HG02973 (cell line): Measurements from ENCODE around the gene NAPG.
A peak's percentile ranks its signal among the peaks of the same experiment; 100 is the strongest.
"Not testable (repeated sequence)": the region's sequence is repeated elsewhere in the genome, so short reads cannot be mapped to it uniquely, and the experiment has no call there.

Experiments
- ATAC-seq: cut with Tn5 transposase; IDR thresholded peaks from one replicate; pipeline ENCODE4 v1.9.1; 2021; ENCODE audit warnings: moderate library complexity; ENCODE audit not compliant: unreplicated experiment

NAPG gene

DNA sequence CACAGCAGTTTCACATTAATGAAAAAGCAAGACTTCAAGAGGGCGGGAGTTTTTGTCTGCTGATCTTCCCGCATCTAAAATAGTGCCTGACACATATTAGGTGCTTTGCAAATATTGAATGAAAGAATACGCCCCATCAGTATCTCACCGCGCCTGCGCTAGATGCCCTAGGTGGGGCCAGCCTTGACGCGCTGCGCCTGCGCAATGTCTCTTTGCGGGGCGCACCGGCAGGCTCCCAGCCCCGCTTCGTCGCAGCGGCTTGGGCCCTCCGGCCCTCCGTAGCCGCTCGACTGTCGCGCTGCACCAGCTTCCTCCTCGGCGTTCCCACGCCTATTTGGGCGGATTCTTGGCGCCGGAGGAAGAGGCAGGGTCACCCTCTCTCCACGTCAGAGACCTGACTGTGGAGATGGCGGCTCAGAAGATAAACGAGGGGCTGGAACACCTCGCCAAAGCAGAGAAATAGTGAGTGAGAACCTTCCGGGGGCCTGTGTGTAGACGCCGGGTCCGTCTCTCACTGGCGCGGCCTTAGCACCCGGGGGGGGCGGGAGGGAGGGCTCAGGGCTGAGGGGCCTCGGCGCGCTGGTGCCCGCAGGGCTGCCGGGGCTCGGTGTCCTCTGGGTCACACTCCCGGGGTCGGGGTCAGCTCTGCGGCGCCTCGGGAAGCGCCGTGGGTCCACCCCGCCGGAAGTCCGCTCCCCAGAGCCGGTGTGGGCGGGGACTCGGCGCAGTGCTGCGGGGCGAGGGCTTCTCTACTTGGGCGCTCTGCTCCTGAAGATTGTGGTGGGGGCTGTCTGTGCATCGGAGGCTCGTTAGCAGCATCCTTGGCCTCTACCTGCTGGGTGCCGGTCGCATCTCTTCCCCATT lies at the start of gene NAPG:
TSS of gene NAPG (plus strand) at position 331 of the 864 bp plus-strand sequence. CDS start at position 407, 76 bp downstream.
- ATAC-seq = peak; percentile 75

DNA sequence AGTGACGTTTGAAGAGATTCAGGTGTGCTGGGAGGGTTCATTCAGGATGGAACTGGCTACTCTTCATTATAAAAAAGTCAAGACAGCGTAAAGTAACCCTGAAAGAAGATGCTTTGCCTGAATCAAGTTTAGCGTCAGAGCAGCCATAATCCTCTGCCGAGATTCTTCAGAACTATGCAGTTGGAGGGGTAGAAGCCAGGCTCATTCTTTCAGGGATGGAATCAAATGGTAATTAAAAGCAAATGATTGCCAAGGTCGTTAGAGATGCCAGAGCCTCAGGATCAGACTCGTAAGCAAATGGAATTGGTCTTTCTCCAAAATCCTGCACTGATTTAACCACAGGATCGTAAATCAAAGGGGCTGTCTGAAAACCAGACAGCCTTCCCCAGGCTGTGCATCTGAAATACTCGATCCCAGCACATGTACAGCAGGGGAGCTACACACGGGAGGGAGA lies 49.5 kb upstream of the NAPG start:
- no peak for ATAC-seq

DNA sequence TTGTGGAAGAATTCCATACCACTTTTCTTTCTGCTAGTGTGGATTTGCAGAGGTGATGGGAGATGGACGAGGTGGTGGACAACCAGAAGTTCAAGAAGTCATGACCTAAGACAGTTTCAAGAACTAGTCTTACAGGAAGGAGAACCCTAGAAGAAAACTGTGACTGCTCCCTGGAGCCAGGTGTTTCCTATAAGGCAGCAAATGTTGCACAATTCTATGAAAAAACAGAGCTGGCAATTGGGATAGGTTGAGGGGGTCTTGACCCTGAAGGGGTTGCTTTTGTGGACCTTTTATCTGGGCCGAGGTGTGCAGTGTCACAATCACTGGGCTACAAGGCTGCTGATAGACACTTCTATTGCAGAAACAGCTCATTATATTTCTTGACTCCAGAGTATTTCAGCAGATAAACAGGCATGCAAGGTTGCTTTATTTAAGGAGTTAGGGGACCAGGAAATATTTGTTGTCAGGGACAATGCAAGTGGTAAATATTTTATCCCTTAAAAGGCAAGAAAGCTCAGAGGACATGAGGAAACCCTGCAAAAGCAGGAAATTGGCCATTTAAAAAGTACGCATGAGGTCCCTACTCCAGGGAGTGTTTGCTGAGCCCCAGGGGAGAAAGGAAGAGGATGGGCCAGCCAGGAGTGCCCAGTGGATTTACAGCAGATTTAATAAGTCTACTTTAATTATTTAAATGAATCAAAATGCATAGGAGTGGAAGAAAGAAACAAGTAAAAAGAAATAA lies 48.5 kb upstream of the NAPG start:
- no peak for ATAC-seq

DNA sequence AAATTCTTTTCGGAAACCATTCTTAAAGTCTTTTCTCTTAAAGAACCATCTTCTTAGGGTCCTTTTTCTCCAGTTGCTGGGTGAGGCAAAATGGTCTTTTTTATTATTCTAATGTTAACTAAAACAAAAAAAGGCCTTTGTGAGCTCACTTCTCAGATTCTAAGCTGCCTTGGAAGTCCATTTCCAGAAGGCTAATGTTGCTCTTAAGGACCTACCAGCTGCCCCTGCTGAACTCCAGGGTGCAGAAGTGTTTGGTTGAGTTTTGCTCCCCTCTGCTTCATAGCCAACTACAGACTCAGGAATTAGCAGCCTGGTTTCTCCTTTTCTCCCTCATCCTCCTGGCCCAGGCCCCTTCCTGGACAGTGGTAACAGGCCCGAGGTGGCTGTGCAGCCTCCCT lies 48.0 kb upstream of the NAPG start:
- ATAC-seq = no peak

DNA sequence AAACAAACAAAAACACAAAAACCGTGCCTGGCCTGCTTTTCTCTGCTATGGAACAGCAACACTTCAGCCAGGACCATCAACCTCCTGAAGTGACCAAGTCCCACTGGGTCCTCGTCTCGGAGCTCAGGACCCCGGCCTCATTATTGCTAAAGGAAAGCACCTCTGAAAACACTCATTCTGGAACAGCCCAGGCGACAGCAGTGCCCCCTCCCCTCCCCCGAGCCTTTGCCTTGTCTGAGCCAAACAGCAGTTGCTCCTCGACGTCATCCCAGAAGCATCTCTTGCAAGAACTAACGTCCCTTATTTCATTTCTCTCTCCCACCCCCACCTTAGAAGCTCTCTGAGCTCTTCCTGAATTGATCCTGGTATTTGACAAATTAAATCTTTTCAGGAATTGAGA lies 44.0 kb upstream of the NAPG start:
- no peak for ATAC-seq

DNA sequence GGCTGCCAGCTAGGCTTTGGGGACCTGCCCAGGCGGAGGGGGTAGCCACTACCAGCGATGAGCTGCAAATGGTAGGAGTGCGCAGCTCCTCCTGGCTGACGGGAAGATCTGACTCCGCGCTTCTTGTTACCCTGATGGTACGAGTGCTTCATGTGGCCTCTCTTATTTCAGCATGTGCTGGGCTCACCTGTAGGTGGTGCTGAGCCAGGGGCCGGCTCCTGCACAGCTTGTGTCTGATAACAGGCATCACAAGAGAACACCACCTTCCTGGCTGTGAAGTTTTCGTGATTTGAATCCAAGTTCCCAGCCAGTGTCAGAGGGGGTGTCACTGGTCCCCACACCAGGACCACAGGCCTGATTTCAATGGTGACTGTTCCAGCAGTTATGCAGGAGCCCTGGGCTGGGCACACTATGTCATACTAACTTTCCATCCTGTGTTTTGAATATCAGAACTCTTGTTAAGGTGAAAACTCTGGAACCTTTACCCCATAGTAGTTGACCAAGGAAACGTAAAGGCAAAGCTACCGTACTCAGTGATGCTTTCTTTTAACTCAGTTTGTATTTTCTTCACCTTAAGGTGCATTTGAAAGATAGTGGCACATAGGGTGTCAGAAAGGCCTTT lies 43.4 kb upstream of the NAPG start:
- peak; percentile 24 for ATAC-seq

DNA sequence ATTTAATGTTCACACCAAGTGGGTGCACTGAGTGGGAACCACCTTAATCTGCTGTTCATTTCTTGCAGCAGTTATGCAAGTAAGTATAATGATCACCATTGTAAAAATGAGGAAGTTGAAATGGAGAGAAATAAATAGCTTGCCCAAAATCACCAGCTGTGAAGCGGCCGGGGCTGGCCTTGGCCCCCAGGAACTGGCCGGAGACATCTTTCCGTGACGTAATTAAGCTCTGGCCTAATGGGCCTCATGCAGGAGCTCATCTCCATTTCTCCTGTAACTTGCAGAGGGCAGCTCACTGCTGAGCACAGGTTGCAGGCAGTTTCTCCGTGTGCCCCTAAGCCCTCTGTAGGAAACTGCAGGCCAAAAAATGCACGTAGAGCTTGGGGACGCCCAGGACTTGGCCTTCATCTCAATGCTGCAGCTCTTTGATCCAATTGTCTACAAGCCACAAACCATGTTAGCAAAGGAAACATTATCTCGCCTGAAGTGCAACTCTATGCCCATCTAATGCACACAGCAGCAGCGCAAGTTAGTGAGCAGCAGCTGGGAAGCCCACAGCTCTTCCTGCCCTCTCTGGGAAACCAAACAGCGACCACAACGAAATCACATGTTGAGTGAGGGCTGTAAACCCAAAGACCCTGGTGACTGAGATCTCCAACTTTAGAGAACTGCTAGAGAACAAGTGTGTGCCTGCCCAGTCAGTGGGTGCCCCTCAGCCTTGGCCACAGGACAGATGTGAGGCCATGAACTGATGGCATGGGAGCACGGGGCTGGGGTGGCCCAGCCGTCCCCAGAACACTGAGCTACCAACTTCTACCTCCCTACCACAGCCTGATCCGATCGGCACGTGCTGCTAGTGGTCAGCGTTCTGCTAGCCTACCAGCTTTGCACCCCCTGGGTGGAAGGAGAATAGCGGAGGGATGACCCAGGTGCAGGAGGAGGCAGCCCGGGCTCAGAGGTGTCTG lies 42.6 kb upstream of the NAPG start:
- peak; percentile 55 for ATAC-seq

DNA sequence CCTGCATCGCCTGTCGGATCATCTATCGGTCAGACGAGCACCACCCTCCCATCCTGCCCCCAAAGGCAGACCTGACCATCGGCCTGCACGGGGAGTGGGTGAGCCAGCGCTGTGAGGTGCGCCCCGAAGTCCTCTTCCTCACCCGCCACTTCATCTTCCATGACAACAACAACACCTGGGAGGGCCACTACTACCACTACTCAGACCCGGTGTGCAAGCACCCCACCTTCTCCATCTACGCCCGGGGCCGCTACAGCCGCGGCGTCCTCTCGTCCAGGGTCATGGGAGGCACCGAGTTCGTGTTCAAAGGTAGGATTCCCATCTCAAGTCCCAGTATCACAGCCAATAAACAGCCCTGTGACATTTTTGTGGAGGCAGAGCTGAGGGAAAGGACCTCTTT lies 40.4 kb upstream of the NAPG start:
- ATAC-seq = no peak

DNA sequence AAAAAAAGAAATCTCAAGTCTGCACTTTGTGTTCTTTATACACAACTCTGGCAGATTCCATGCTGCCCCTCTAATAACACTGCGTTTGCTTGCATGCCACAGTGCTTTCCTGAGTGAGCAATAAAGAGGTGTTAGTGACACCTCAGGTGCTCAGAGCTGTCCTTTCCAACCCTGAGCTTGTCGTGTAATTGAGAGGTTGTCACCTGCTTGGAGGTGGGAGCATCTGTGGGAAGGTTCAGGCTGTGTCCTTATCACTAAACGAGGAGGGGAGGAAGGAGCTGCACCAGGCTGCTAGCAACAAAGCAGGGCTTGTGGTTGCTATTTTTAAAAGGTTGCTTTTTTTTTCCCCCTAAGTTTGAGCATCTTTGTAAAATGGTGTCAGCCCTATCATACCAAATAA lies 39.5 kb upstream of the NAPG start:
- no peak for ATAC-seq

DNA sequence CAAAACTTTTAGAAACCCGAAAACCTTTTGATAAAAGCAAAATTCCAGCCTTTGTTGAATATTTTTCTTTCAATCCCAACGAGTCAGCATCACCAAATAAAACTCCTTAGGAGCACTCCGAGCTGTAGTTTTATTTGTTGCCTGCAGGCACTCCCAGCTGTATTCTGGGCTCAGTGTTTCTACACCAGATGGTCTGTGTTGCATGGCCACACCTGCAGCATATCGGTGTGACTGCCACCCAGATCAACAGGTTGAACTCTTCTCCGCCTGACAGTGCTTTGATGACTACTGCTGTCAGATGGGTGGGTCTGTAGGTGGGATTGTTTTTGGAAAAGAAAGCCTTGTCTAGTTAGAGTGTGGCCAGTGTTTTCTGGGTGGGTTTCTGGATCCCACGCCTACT lies 38.7 kb upstream of the NAPG start:
- ATAC-seq = no peak

DNA sequence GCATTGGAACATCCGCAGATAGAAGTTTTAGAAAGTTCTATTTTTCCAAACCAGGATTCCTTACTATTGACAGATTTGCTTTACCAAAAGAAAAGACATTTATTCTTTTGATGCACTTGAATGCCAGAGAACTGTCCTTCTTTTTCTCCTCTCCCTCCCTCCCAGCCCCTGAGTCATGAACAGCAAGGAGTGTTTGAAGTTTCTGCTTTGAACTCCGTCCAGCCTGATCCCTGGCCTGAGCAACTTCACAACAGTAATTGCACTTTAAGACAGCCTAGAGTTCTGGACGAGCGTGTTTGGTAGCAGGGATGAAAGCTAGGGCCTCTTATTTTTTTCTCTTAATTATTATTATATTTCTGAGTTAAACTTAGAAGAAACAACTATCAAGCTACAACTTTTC lies 37.8 kb upstream of the NAPG start:
- no peak for ATAC-seq

DNA sequence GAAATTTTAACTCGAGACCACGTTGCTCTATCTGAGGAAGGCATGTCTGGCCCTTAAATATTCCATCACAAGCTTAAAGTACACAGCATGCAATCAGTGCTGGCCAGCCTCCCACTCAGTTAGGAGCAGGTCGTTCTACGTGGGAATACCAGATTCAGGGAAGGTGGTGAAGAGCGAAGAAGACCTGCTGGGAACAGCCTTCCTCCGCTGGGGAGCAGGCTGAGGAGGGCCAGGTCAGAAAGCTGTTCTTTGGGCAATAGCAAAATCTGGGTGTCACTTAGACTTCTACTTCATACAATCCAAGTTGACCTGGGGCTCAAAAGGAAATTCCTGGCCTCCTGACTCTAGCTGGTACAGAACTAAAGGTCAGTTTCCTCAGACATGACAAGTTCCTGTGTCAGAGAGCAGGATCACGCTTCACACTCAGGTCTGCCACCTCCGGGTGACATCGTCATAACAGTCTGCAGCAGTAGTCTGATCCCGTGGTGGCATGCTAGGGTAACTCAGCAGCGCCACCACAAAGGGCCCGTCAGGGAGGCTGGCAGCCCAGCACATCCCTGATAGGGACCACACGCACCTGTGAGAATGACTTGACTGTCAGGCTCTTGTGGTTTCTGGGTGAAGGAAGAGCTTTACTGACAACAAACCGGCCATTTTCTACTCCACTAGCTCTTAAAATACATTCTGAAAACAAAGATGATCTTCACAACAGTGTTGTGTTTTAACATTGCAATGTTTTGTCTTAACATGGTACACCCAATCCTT lies 35.2 kb upstream of the NAPG start:
- ATAC-seq = peak; percentile 90

DNA sequence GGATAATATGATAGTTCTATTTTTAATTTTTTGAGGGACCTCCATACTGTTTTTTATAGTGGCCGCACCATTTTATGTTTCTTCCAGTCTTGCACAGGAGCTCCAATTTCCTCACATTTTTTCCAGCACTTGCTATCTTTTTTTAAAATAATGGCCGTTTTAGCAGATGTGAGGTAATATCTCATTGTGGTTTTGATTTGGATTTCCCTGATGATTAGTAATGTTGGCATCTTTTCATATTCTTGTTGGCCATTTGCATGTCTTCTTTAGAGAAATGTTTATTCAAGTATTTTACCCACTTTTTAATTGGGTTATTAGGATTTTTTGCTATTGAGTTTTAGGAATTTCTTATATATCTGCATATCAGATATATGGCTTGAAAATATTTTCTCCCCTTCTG lies 29.9 kb upstream of the NAPG start:
- ATAC-seq = no peak

DNA sequence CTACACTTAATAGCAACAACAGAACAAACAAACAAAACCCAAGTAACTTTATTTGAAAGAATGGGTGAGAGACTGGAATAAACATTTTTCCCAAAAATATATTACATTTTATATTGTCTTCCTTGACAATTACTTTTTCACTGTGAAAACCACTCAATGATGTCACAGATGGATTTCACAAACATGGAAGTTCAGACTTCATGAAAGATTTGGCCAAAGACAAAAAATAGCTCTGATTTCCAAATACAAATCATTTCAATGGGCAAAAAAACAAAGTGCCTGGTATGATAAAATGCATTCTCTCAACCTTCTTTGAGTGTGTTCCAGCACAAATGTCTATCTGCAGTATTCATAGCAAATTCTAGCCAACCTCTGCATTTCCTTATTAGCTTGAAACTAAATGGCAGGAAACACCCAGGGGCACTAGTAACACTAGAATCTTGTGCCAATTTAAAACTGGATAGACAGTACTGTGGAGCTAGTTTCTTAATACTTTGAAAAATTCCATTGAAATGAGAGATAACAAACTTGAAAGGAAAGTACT lies 28.5 kb upstream of the NAPG start:
- no peak for ATAC-seq

DNA sequence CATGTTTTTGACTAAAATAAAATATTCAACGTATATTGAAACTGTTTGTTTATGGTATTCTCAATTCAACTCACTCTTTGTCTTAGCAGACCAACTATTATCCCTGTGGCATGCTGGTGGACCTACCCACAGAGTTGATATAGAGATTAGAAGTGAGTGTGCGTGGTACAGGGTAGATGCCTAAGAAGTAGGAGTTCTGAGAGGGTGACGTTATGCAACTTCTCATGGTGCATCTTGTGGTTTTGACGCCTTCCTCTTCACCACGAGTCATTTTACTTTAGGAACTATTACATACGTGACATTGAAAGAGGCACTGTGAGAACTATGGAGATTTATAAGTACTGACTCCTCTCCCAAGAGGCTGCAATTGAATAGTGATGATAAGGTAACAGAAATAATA lies 26.6 kb upstream of the NAPG start:
- ATAC-seq = no peak

DNA sequence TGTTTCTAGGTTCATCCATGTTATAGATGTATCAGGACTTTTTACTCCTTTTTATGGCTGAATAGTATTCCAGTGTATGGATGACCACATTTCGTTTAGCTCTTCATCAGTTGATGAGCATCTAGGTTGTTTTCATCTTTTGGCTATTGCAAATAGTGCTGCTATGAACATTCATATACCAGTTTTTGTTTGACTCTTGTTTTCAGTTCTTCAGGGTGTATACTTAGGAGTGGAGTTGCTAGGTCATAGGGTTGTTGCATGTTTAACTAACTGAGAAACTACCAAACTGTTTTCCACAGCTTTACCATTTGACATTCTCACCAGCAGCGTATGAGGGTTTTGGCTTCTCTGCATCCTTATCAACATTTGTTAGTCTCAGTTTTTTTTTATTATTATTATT lies 25.8 kb upstream of the NAPG start:
- no peak for ATAC-seq

DNA sequence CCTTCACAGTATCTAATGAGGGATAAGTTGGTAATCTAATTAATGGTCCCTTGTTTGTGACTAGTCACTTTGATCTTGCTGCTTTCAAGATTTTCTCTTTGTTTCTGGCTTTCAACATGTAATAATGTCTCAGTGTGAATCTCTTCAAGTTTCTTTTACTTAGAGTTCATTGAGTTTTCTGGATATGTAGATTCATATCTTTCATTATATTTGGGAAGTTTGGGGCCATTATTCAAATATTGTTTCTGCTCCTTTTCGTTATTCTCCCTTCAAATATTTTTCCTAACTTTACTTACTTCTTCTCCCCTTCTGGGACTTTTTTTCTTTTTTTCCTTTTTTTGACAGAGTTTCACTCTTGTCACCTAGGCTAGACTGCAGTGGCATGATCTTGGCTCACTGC lies 21.1 kb upstream of the NAPG start:
- no peak for ATAC-seq

DNA sequence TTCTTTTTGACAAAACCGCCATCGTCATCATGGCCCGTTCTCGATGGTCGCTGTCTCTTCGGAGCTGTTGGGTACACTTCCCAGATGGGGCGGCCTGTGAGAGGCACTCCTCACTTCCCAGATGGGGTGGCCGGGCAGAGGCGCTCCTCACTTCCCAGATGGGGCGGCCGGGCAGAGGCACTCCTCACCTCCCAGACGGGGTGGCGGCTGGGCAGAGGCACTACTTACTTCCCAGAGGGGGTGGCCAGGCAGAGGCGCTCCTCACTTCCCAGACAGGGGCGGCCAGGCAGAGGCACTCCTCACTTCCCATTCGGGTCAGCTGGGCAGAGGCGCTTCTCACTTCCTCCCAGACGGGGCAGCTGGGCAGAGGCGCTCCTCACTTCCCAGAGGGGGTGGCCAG lies 19.9 kb upstream of the NAPG start:
- not testable (repeated sequence) for ATAC-seq

DNA sequence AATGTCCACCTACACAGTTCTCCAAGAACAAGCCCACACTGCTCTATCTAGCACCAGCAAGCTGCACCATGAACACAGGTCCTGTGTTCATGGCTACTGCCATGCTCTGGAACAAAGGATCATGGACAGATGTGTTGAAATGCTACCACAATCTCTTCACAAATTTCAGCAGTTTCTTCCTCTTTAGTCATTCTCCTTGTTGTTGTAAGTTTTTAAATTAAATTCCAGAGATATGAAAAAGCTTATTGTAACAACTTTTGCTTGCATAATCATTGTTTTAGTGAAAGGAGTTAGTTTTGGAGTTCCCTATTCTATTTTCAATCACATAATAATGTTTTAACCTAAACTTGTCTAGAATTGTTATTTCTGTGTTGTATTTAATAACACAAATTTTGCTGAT lies 17.2 kb upstream of the NAPG start:
- ATAC-seq = no peak

DNA sequence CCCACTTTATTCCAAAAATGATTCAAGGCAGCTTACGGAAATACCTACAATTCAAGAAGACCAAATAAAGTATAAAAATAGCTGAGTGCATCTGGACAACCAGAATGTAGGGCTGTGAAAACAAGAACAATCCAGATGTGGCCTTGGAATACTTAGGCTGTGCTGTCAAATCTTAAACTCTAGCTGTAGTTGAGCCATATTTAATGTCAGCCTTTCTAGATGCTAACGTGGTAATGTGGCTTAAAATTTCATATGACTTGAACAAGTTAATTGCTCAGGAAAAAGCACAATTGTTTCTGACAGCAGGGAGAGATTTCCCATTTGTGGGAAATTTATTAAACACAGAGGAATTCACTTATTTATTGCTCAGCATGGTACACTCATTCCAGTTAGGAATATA lies 14.6 kb upstream of the NAPG start:
- ATAC-seq = no peak
